HEK293T (cell line): ENCODE data around the gene SCAANT1.

Source experiments
- BHLHE40 ChIP-seq: fragments of 450-650 bp; IDR thresholded peaks from 2 replicates; pipeline ENCODE4 v1.6.1; 2016; ENCODE audit warnings: mild to moderate bottlenecking, moderate library complexity, borderline replicate concordance
- ELF4 ChIP-seq: fragments of 450-650 bp; IDR thresholded peaks from 2 replicates; pipeline ENCODE4 v1.6.1; 2017; ENCODE audit warnings: antibody characterized with exemption
- FOXA1 ChIP-seq: fragments of 450-650 bp; IDR thresholded peaks from 2 replicates; pipeline ENCODE4 v1.6.1; 2016; ENCODE audit warnings: mild to moderate bottlenecking
- FOXK2 ChIP-seq: fragments of 450-650 bp; IDR thresholded peaks from 2 replicates; pipeline ENCODE4 v1.6.1; 2016; ENCODE audit warnings: mild to moderate bottlenecking
- SP1 ChIP-seq: fragments of 450-650 bp; IDR thresholded peaks from 2 replicates; pipeline ENCODE4 v1.6.1; 2017
- SUZ12 ChIP-seq: fragments of 450-650 bp; IDR thresholded peaks from 2 replicates; pipeline ENCODE4 v1.6.1; 2016; ENCODE audit warnings: mild to moderate bottlenecking
- TARDBP ChIP-seq: fragments of 450-650 bp; IDR thresholded peaks from 2 replicates; pipeline ENCODE4 v1.6.1; 2016
- ZNF384 ChIP-seq: fragments of 450-650 bp; IDR thresholded peaks from 2 replicates; pipeline ENCODE4 v1.6.1; 2016

DNA sequence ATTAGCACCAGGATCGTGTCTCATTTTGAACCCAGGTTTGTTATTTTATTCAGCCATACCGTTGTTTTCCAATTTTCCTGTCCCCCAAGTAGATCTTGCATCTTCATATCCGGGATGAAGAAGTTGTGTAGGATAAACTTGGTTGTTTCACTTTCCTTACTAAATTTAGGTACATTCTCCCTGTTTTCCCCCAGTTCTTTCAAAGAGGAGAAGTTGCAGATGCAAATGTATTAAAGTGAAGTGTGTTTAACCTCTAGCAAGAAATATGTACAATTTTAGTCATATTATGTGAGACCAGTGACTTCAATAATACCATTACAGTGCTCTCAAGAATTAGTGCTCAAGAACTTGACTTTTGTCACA lies 47.2 kb downstream of the SCAANT1 start:
- TF ChIP-seq ELF4 (no peak), FOXA1 (no peak), ZNF384 (no peak), SP1 (no peak), TARDBP (no peak), FOXK2 (no peak), SUZ12 (no peak), BHLHE40 (no peak)
